HCT116 (cell line): ENCODE data around the gene WWOX.

Source experiments
- CEBPB ChIP-seq: IDR thresholded peaks from 2 replicates; pipeline ENCODE4 v1.6.1; 2012; ENCODE audit warnings: low read depth
- CTCF ChIP-seq, 3 experiments: fragments of 200-600 bp in 1 of 3; sonication (generic) in 1 of 3; IDR thresholded peaks in 2 of 3; conservative IDR thresholded peaks in 1 of 3; 2 replicates each; pipeline ENCODE4 v1.5.1; 2012 to 2017; ENCODE audit warnings: low read depth in 2 of 3, low read length in 2 of 3, antibody characterized with exemption in 1 of 3, borderline replicate concordance in 1 of 3, control low read depth in 1 of 3, mild to moderate bottlenecking in 1 of 3, mixed read lengths in 1 of 3, mixed run types in 1 of 3, moderate library complexity in 1 of 3; ENCODE audit not compliant: insufficient read depth in 1 of 3
- JUND ChIP-seq: IDR thresholded peaks from 2 replicates; pipeline ENCODE4 v1.6.1; 2012
- POLR2A ChIP-seq: IDR thresholded peaks from 2 replicates; pipeline ENCODE4 v1.7.0; 2011; ENCODE audit warnings: borderline replicate concordance; ENCODE audit not compliant: insufficient read depth, insufficient read length; ENCODE audit errors: extremely low read depth
- RAD21 ChIP-seq: IDR thresholded peaks from 2 replicates; pipeline ENCODE4 v1.6.1; 2012; ENCODE audit warnings: low read depth, mild to moderate bottlenecking
- REST ChIP-seq: IDR thresholded peaks from 2 replicates; pipeline ENCODE4 v1.6.1; 2012; ENCODE audit warnings: low read depth
- SIN3A ChIP-seq: IDR thresholded peaks from 2 replicates; pipeline ENCODE4 v1.6.1; 2012; ENCODE audit warnings: low read depth
- SP1 ChIP-seq: IDR thresholded peaks from 2 replicates; pipeline ENCODE4 v1.6.1; 2012; ENCODE audit warnings: low read depth
- YY1 ChIP-seq: IDR thresholded peaks from 2 replicates; pipeline ENCODE4 v1.6.1; 2011; ENCODE audit warnings: low read length, low read depth, moderate library complexity, mild to moderate bottlenecking; ENCODE audit not compliant: insufficient replicate concordance; ENCODE audit errors: extremely low read depth
- ZNF274 ChIP-seq: fragments of 200-500 bp; sonication (Bioruptor generic); IDR thresholded peaks from 2 replicates; pipeline ENCODE4 v1.6.1; 2014; ENCODE audit warnings: mild to moderate bottlenecking, low read depth, low read length, inconsistent platforms

GRCh38 chr16:78920621-78921020 lies 821.2 kb downstream of the WWOX start:
- TF ChIP-seq RAD21 (no peak), CTCF (IDR thresholded peaks at IDR 0.05 in 2 of 3, conservative IDR thresholded peaks at IDR 0.05 in 1 of 3; ENCODE audit: borderline replicate concordance in 1 of 3, insufficient read depth in 1 of 3, low read depth in 2 of 3, low read length in 2 of 3) (no peak), YY1 (no peak), ZNF274 (no peak), JUND (no peak), POLR2A (no peak), CEBPB (no peak), REST (no peak), SP1 (no peak), SIN3A (no peak)
